SH-SY5Y (cell line): ENCODE data around the gene SPACA7.

Experiments used
- GATA2 ChIP-seq: IDR thresholded peaks from 2 replicates; pipeline ENCODE4 v1.6.1; 2011; ENCODE audit warnings: mild to moderate bottlenecking, low read depth, low read length
- GATA3 ChIP-seq: IDR thresholded peaks from 2 replicates; pipeline ENCODE4 v1.6.1; 2011; ENCODE audit warnings: low read depth, mild to moderate bottlenecking, low read length, moderate library complexity

- TF ChIP-seq GATA2 (no peak), GATA3 (no peak)
Measured at GRCh38 chr13:112466132-112467058, 90.2 kb downstream of the SPACA7 start.
